Hepatocyte (in vitro differentiated cells): ENCODE results near the gene BRI3. TPM values are rescaled to one million over a fixed set of nuclear protein-coding genes. Genes with fewer than 3 reads are reported as not detected.

Source experiments
- DNase-seq: peaks from one replicate; pipeline ENCODE4 v3.0.0-alpha.2; 2016; ENCODE audit warnings: low spot score
- H2AFZ ChIP-seq: fragments of 200-600 bp; sonication (generic); 2 replicates; pipeline ENCODE4 v1.6.0; 2016; ENCODE audit warnings: antibody characterized with exemption, mild to moderate bottlenecking
- H3K27ac ChIP-seq: fragments of 200-600 bp; sonication (generic); 2 replicates; pipeline ENCODE4 v1.5.1; 2016; ENCODE audit warnings: mild to moderate bottlenecking
- H3K27me3 ChIP-seq: fragments of 200-600 bp; sonication (generic); 2 replicates; pipeline ENCODE4 v1.6.1; 2016
- H3K36me3 ChIP-seq: fragments of 200-600 bp; sonication (generic); replicated peaks from 2 replicates; pipeline ENCODE4 v1.5.1; 2016; ENCODE audit warnings: low read depth; ENCODE audit not compliant: insufficient read depth
- H3K4me1 ChIP-seq: fragments of 200-600 bp; sonication (generic); 2 replicates; pipeline ENCODE4 v1.5.1; 2016; ENCODE audit warnings: mild to moderate bottlenecking, moderate library complexity; ENCODE audit not compliant: insufficient read depth
- H3K4me2 ChIP-seq: fragments of 200-600 bp; sonication (generic); 2 replicates; pipeline ENCODE4 v1.6.0; 2016
- H3K4me3 ChIP-seq: fragments of 200-600 bp; sonication (generic); 2 replicates; pipeline ENCODE4 v1.5.1; 2016; ENCODE audit warnings: mild to moderate bottlenecking
- H3K79me2 ChIP-seq: fragments of 200-600 bp; sonication (generic); 2 replicates; pipeline ENCODE4 v1.6.0; 2017; ENCODE audit warnings: mild to moderate bottlenecking
- H3K9me2 ChIP-seq: fragments of 200-600 bp; sonication (generic); replicated peaks from 2 replicates; pipeline ENCODE4 v1.6.0; 2017; ENCODE audit warnings: mild to moderate bottlenecking; ENCODE audit not compliant: insufficient read depth
- H3K9me3 ChIP-seq: fragments of 200-600 bp; sonication (generic); 2 replicates; pipeline ENCODE4 v1.5.1; 2016; ENCODE audit warnings: low read depth, mild to moderate bottlenecking
- H4K20me1 ChIP-seq: fragments of 200-600 bp; sonication (generic); 2 replicates; pipeline ENCODE4 v1.6.0; 2016; ENCODE audit warnings: mild to moderate bottlenecking; ENCODE audit not compliant: insufficient read depth, poor library complexity, severe bottlenecking
- CTCF ChIP-seq: fragments of 200-600 bp; sonication (generic); IDR thresholded peaks from 2 replicates; pipeline ENCODE4 v1.5.1; 2016; ENCODE audit warnings: antibody characterized with exemption, mild to moderate bottlenecking; ENCODE audit not compliant: poor library complexity
- EZH2 ChIP-seq: fragments of 200-600 bp; sonication (generic); IDR thresholded peaks from 2 replicates; pipeline ENCODE4 v1.6.1; 2016; ENCODE audit warnings: antibody characterized with exemption, mild to moderate bottlenecking, borderline replicate concordance
- EZH2phosphoT487 ChIP-seq: fragments of 200-600 bp; sonication (generic); IDR thresholded peaks from one replicate; pipeline ENCODE4 v1.6.1; 2018; ENCODE audit warnings: antibody characterized with exemption, mild to moderate bottlenecking, low read depth, moderate library complexity; ENCODE audit not compliant: unreplicated experiment, severe bottlenecking
- WGBS: methylation state at CpG from one replicate; pipeline ENCODE4 v1.1.6; 2016; ENCODE audit warnings: low lambda C conversion rate; ENCODE audit errors: missing lambda C conversion rate; 5-methylcytosine and 5-hydroxymethylcytosine counted together
- polyA plus RNA-seq: library from polyadenylated mRNA; unstranded; fragments of >200 nt; fragmentation: Nextera tagmentation; extraction: Ambion mirVana; gene quantifications from 2 replicates; pipeline ENCODE4 v1.2.1, GENCODE V29; 2016
- total RNA-seq: library from RNA; depleted of rRNA; stranded (reverse); fragments of >200 nt; gene quantifications from 2 replicates; pipeline ENCODE4 v1.2.3, GENCODE V29; 2014

The BRI3 gene
- total and polyA plus RNA-seq, 2 experiments from 2014 or later: 71.5 to 101 TPM

GRCh38 chr7:98297626-98298286 is 16.3 kb downstream of the BRI3 start:
- 86% methylated on average over 21 of the region's 21 CpGs for WGBS
- no peaks in the 10 kb centered on the region for H3K27me3 ChIP-seq
- TF ChIP-seq CTCF: no peak
- TF ChIP-seq EZH2: no peak
- TF ChIP-seq EZH2phosphoT487: no peak
- H3K4me1 ChIP-seq: peaks cover 3% of the 10 kb centered on the region
- no peaks in the 10 kb centered on the region for H3K9me3 ChIP-seq
- H3K36me3 ChIP-seq: no peaks in the 10 kb centered on the region
- no peak overlapping the region for H3K27ac ChIP-seq
- H4K20me1 ChIP-seq: peaks cover 14% of the 10 kb centered on the region
- DNase-seq: no peak
- H2AFZ ChIP-seq: no peak overlapping the region
- no peaks in the 10 kb centered on the region for H3K9me2 ChIP-seq
- H3K79me2 ChIP-seq: no peaks in the 10 kb centered on the region
- no peak overlapping the region for H3K4me2 ChIP-seq
- no peak overlapping the region for H3K4me3 ChIP-seq

GRCh38 chr7:98300595-98301372 is 19.3 kb downstream of the BRI3 start:
- Histone ChIP-seq H3K9me2 (no peaks in the 10 kb centered on the region), H3K27me3 (no peaks in the 10 kb centered on the region), H3K4me3 (no peak overlapping the region), H3K36me3 (no peaks in the 10 kb centered on the region), H3K4me1 (peaks cover 13% of the 10 kb centered on the region), H3K9me3 (no peaks in the 10 kb centered on the region), H3K79me2 (no peaks in the 10 kb centered on the region), H3K4me2 (no peak overlapping the region), H4K20me1 (no peaks in the 10 kb centered on the region), H3K27ac (no peak overlapping the region), H2AFZ (no peak overlapping the region)
- no peak for DNase-seq
- WGBS: 80% methylated on average over 26 of the region's 26 CpGs
- TF ChIP-seq EZH2phosphoT487 (no peak), CTCF (no peak), EZH2 (no peak)

GRCh38 chr7:98301693-98302470 is 20.4 kb downstream of the BRI3 start:
- no peak overlapping the region for H3K27ac ChIP-seq
- no peak overlapping the region for H3K4me3 ChIP-seq
- H3K27me3 ChIP-seq: no peaks in the 10 kb centered on the region
- no peaks in the 10 kb centered on the region for H3K36me3 ChIP-seq
- H4K20me1 ChIP-seq: no peaks in the 10 kb centered on the region
- peaks cover 21% of the 10 kb centered on the region for H3K4me1 ChIP-seq
- no peaks in the 10 kb centered on the region for H3K9me2 ChIP-seq
- no peaks in the 10 kb centered on the region for H3K79me2 ChIP-seq
- no peaks in the 10 kb centered on the region for H3K9me3 ChIP-seq
- TF ChIP-seq EZH2 (no peak), EZH2phosphoT487 (no peak), CTCF (no peak)
- no peak overlapping the region for H2AFZ ChIP-seq
- H3K4me2 ChIP-seq: no peak overlapping the region
- 87% methylated on average over 22 of the region's 22 CpGs for WGBS
- no peak for DNase-seq
